Erythroblast (primary cell): ENCODE measurements around the gene PRRT3.

ENCODE experiments used
- GATA1 ChIP-seq: IDR thresholded peaks from 2 replicates; pipeline ENCODE4 v1.6.1; 2011; ENCODE audit warnings: low read depth, mild to moderate bottlenecking, control low read depth, low read length, moderate library complexity
- POLR2A ChIP-seq: IDR thresholded peaks from 2 replicates; pipeline ENCODE4 v1.6.1; 2011; ENCODE audit warnings: mild to moderate bottlenecking, low read length

GRCh38 chr3:9899289-9899791, 52.9 kb downstream of the PRRT3 start:
- TF ChIP-seq GATA1 (no peak), POLR2A (no peak)
